Measurements from ENCODE around the gene CCKAR. TPM values are rescaled to one million over a fixed set of nuclear protein-coding genes. Genes with fewer than 3 reads are reported as not detected.

The CCKAR gene
- total and polyA plus RNA-seq, 2 experiments from 2014 or later: not detected

DNA sequence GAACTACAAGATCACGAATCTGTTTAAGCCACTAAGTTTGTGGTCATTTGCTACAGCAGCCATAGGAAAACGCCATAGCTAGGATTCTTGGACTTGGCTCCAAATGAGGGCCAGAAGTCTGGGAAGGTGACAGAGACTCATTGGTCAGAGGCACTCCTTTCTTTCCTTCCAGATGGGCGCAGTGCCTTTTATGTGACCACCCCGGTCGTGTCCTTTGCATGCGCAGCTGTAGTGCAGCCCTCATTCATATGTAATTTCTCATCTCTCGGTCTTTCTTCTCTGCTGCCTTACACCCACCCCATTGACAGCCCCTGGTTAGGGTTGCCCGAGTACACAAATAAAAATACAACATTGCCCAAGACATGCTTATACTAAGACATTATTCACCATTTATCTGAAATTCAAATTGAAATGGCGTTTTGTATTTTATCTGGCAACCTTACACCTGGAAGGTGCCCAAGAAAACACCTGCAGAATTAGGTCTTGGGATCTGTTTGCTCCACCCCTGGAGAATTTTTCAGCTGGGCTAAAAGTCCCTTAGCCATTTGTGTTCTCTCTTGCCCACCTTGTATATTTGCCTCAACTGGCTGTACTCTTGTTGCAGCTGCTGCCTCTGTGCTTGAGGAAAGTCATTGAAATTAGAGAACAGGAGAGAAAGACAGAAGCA lies 21.9 kb downstream of the CCKAR start:
- no peak overlapping the region for H2AFZ ChIP-seq
- H3K36me3 ChIP-seq (ENCODE audit: low read depth): no peaks in the 10 kb centered on the region
- H3K27ac ChIP-seq: no peak overlapping the region
- H3K9me2 ChIP-seq (ENCODE audit: insufficient read depth): no peaks in the 10 kb centered on the region
- no peak for DNase-seq
- no peaks in the 10 kb centered on the region for H3K4me1 ChIP-seq (ENCODE audit: insufficient read depth)
- H3K9ac ChIP-seq: no peak overlapping the region
- H3K27me3 ChIP-seq (replicated peaks; ENCODE audit: insufficient read depth): peaks cover 10% of the 10 kb centered on the region
- in situ Hi-C loops (cut with MboI): loop anchor here (25.0 kb wide), 1 partner anchor 544 kb away; no protein-coding TSS in a partner anchor
- no peaks in the 10 kb centered on the region for H4K20me1 ChIP-seq (ENCODE audit: insufficient read depth)
- H3F3A ChIP-seq (ENCODE audit: insufficient read depth): no peaks in the 10 kb centered on the region
- TF ChIP-seq EZH2 (IDR thresholded peaks at IDR 0.05; ENCODE audit: insufficient read depth, poor library complexity, severe bottlenecking): no peak
- no peak for TF ChIP-seq EZH2phosphoT487 (IDR thresholded peaks at IDR 0.05; ENCODE audit: insufficient read depth, low read depth)
- no peak overlapping the region for H3K4me3 ChIP-seq
- H3K9me3 ChIP-seq (ENCODE audit: low read depth): no peaks in the 10 kb centered on the region
- no peak overlapping the region for H3K4me2 ChIP-seq (ENCODE audit: unreplicated experiment)
- no peaks in the 10 kb centered on the region for H3K79me2 ChIP-seq (ENCODE audit: insufficient read depth)
- WGBS, 2 experiments (ENCODE audit: low coverage in 1 of 2, low lambda C conversion rate in 2 of 2, missing lambda C conversion rate in 2 of 2): 69 to 71% methylated on average over 9 of the region's 9 CpGs

DNA sequence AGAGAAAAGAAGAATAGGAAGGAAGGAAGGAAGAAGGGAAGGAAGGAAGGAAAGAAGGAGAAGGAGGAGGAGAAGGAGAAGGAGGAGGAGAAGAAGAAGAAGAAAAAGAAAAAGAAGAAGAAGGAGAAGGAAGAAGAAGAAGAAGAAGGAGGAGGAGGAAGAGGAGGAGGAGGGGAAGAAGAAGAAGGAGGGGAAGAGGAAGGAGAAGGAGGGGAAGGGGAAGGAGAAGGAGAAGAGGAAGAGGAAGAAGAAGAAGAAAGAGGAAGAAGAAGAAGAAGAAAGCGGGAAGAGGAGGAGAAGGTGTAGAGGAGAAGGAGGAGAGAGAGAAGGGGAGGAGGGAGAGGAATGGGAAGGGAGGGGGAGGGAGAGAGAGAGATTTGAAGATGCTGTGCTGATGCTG lies 22.6 kb downstream of the CCKAR start:
- H2AFZ ChIP-seq: no peak overlapping the region
- no peaks in the 10 kb centered on the region for H4K20me1 ChIP-seq (ENCODE audit: insufficient read depth)
- no peaks in the 10 kb centered on the region for H3K9me3 ChIP-seq (ENCODE audit: low read depth)
- TF ChIP-seq EZH2phosphoT487 (IDR thresholded peaks at IDR 0.05; ENCODE audit: insufficient read depth, low read depth) (no peak), EZH2 (IDR thresholded peaks at IDR 0.05; ENCODE audit: insufficient read depth, poor library complexity, severe bottlenecking) (no peak)
- H3K27me3 ChIP-seq (replicated peaks; ENCODE audit: insufficient read depth): peaks cover 10% of the 10 kb centered on the region
- H3K36me3 ChIP-seq (ENCODE audit: low read depth): no peaks in the 10 kb centered on the region
- H3K4me1 ChIP-seq (ENCODE audit: insufficient read depth): no peaks in the 10 kb centered on the region
- WGBS, 2 experiments (ENCODE audit: low coverage in 1 of 2, low lambda C conversion rate in 2 of 2, missing lambda C conversion rate in 2 of 2): 82 to 89% methylated on average over 1 of the region's 1 CpG
- DNase-seq: no peak
- in situ Hi-C loops (cut with MboI): loop anchor here (25.0 kb wide), 1 partner anchor 545 kb away; no protein-coding TSS in a partner anchor
- no peak overlapping the region for H3K9ac ChIP-seq
- H3F3A ChIP-seq (ENCODE audit: insufficient read depth): no peaks in the 10 kb centered on the region
- no peaks in the 10 kb centered on the region for H3K79me2 ChIP-seq (ENCODE audit: insufficient read depth)
- H3K27ac ChIP-seq: no peak overlapping the region
- no peak overlapping the region for H3K4me2 ChIP-seq (ENCODE audit: unreplicated experiment)
- no peak overlapping the region for H3K4me3 ChIP-seq
- H3K9me2 ChIP-seq (ENCODE audit: insufficient read depth): no peaks in the 10 kb centered on the region

DNA sequence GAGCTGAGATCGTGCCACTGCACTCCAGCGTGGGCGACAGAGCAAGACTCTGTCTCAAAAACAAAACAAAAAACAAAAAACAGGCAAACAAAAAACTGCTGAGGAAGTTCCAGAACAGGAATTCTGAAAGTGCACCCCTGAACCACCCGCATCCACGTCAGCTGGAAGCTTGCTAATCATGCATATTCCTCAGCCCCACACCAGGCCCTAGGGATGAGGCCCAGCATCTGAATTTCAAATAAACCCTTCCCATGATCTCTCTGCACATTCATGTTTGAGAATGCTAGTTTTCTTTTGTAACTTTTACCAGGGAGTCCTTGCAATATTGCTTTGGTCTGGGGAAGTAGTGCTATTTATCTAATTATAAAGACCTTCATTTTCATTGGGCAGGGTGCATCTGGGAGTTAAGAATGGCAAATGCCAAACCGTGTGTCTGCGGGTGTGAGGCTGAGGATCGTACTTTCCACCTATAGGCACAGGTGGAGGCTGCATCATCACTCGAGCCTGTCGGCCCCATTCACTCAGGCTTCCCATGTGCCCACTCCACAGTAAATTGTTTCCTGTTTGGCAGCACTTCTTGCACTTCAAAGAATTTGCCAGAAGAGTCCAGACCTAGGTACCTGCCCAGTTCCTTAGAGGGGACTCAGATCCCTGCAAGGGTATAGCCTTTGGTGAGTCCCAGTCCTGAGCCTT lies 23.6 kb downstream of the CCKAR start:
- Histone ChIP-seq H3K9me2 (ENCODE audit: insufficient read depth) (no peaks in the 10 kb centered on the region), H3F3A (ENCODE audit: insufficient read depth) (no peaks in the 10 kb centered on the region), H3K79me2 (ENCODE audit: insufficient read depth) (no peaks in the 10 kb centered on the region), H3K4me2 (ENCODE audit: unreplicated experiment) (no peak overlapping the region), H3K36me3 (ENCODE audit: low read depth) (no peaks in the 10 kb centered on the region), H3K9me3 (ENCODE audit: low read depth) (no peaks in the 10 kb centered on the region), H3K27ac (no peak overlapping the region), H3K4me3 (no peak overlapping the region), H2AFZ (no peak overlapping the region), H3K4me1 (ENCODE audit: insufficient read depth) (no peaks in the 10 kb centered on the region), H4K20me1 (ENCODE audit: insufficient read depth) (no peaks in the 10 kb centered on the region), H3K9ac (no peak overlapping the region), H3K27me3 (replicated peaks; ENCODE audit: insufficient read depth) (peaks cover 10% of the 10 kb centered on the region)
- in situ Hi-C loops (cut with MboI): loop anchor here (25.0 kb wide), 1 partner anchor 546 kb away; no protein-coding TSS in a partner anchor
- WGBS, 2 experiments (ENCODE audit: low coverage in 1 of 2, low lambda C conversion rate in 2 of 2, missing lambda C conversion rate in 2 of 2): 85 to 86% methylated on average over 10 of the region's 10 CpGs
- TF ChIP-seq EZH2phosphoT487 (IDR thresholded peaks at IDR 0.05; ENCODE audit: insufficient read depth, low read depth) (no peak), EZH2 (IDR thresholded peaks at IDR 0.05; ENCODE audit: insufficient read depth, poor library complexity, severe bottlenecking) (no peak)
- DNase-seq: no peak

DNA sequence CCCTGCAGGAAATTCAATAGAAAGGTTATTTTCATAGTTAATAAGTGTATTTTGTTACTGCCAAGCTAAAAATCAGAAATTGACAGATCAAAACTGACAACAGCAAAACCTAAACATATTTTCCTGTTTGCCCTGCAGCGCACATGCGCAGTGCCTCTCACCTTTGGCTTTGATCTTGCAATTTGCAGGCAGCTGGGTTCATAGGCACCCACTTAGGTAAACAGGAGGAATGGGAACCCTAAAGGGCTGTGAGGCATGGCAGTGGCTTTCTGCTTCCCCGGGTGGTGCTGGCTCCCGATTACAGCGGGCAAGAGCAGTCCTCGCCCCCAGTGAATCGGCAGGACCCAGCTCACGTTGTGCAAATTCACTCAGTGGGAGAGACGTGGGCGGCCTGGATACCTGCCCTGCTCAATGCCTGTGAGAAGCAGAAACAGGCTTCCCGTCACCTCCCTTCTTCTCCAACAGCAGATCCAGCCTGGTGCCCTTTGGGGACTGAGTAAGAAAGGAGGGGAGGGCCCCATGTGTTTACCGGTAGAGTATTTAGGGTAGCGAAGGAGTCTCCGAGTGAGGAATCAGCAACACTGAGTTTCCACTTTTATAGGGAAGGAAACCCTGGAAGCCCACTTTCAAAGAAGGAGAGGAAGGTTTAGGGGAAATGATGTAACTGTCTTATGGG lies 25.7 kb downstream of the CCKAR start:
- Histone ChIP-seq H3K4me3 (no peak overlapping the region), H3K27me3 (replicated peaks; ENCODE audit: insufficient read depth) (peaks cover 10% of the 10 kb centered on the region), H3K4me1 (ENCODE audit: insufficient read depth) (peaks cover 8% of the 10 kb centered on the region), H3K4me2 (ENCODE audit: unreplicated experiment) (no peak overlapping the region), H3K79me2 (ENCODE audit: insufficient read depth) (no peaks in the 10 kb centered on the region), H3K27ac (no peak overlapping the region), H3K9ac (no peak overlapping the region), H3K9me3 (ENCODE audit: low read depth) (no peaks in the 10 kb centered on the region), H3K9me2 (ENCODE audit: insufficient read depth) (no peaks in the 10 kb centered on the region), H2AFZ (no peak overlapping the region), H3K36me3 (ENCODE audit: low read depth) (no peaks in the 10 kb centered on the region), H3F3A (ENCODE audit: insufficient read depth) (peaks cover 8% of the 10 kb centered on the region; the same call in 1 of the 2 replicates), H4K20me1 (ENCODE audit: insufficient read depth) (no peaks in the 10 kb centered on the region)
- TF ChIP-seq EZH2phosphoT487 (IDR thresholded peaks at IDR 0.05; ENCODE audit: insufficient read depth, low read depth) (no peak), EZH2 (IDR thresholded peaks at IDR 0.05; ENCODE audit: insufficient read depth, poor library complexity, severe bottlenecking) (no peak)
- in situ Hi-C loops (cut with MboI): loop anchor here (25.0 kb wide), 1 partner anchor 548 kb away; no protein-coding TSS in a partner anchor
- WGBS, 2 experiments (ENCODE audit: low coverage in 1 of 2, low lambda C conversion rate in 2 of 2, missing lambda C conversion rate in 2 of 2): 78 to 89% methylated on average over 11 to 14 of the region's 14 CpGs
- no peak for DNase-seq

Data from GM23248 (cell line).